Measurements from ENCODE around the gene PGBD5. TPM values are rescaled to one million over a fixed set of nuclear protein-coding genes. Genes with fewer than 3 reads are reported as not detected.

PGBD5 gene
- total and polyA plus RNA-seq, 9 of the 15 experiments (the other 6 are each of a cell fraction or from before 2014, with no cell fraction given): under 0.01 to 0.40 (median 0.10) TPM; not detected in 3

- TF ChIP-seq FOXA1 (IDR thresholded peaks at IDR 0.05; ENCODE audit: borderline replicate concordance) (no peak), GTF2F1 (IDR thresholded peaks at IDR 0.05; ENCODE audit: low read depth, low read length) (no peak), ZNF639 (CRISPR knock-in tag; conservative IDR thresholded peaks at IDR 0.05 in 1 of 2, IDR thresholded peaks at IDR 0.05 in 1 of 2) (no peak), MCM2 (IDR thresholded peaks at IDR 0.05; ENCODE audit: low read depth) (no peak), CLOCK (CRISPR knock-in tag; IDR thresholded peaks at IDR 0.05; ENCODE audit: borderline replicate concordance) (no peak), SIN3B (IDR thresholded peaks at IDR 0.05; ENCODE audit: low read depth) (no peak), ZSCAN32 (CRISPR knock-in tag; IDR thresholded peaks at IDR 0.05) (no peak), ATF3 (IDR thresholded peaks at IDR 0.05) (peak; percentile 88), ATF3 (CRISPR knock-in tag; conservative IDR thresholded peaks at IDR 0.05) (no peak), DPF2 (IDR thresholded peaks at IDR 0.05) (peak; percentile 31; the same call in 1 of the 2 replicates)
Observed at GRCh38 chr1:230327892-230328284, 98.2 kb downstream of the PGBD5 start (continued).

Data from K562 (cell line).